Measurements from ENCODE around the gene APOBEC2. TPM values are rescaled to one million over a fixed set of nuclear protein-coding genes. Genes with fewer than 3 reads are reported as not detected.

Gene APOBEC2
- total RNA-seq, 1 donor from 2014 or later = not detected

DNA sequence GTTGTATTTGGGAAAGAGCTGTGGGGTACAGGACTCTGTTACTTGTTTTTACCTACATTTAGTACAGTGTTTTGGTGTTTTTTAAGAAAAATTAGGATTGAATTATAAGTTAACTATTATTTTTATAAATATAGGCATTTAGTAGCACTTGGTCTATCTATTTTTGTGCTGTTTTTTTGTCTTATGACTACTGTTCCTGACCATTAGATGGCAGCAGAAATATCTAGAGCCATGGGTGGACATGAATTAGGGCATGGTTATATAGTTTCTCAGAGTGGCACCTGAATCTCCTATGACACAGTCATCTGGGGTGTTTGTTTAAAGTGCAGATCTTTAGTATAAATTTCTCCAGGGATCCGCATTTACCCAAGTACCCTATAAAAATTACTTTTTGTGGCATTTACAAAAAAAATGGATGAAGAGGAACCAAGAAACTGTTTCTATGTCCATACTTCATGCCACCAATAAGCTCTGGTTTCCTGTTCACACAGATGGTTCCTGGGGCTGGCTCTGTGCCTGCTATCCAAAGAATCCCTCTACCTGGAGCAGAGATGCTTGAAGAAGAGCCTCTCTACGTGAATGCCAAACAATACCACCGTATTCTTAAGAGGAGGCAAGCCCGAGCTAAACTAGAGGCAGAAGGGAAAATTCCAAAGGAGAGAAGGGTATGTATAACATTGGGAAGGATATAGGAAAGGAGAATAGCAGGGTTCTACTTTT, 39.6 kb downstream of the APOBEC2 start:
- H3K4me1 Mint-ChIP-seq = no peaks in the 10 kb centered on the region
- H3K27me3 Mint-ChIP-seq = no peaks in the 10 kb centered on the region
- H3K36me3 Mint-ChIP-seq (ENCODE audit: low read depth) = peaks cover 92% of the 10 kb centered on the region
- H3K27ac Mint-ChIP-seq = no peak overlapping the region
- H3K4me3 Mint-ChIP-seq = no peak overlapping the region
- intact Hi-C loops (cut with micrococcal nuclease) = loop anchor here (1.0 to 5.0 kb wide), 3 partner anchors 90 to 226 kb away; no protein-coding TSS in a partner anchor
- DNase-seq = no peak
- ChIA-PET CTCF (interaction anchor here (1.1 to 2.5 kb wide), 6 partner anchors 90 to 225 kb away, joined by 3 to 18 read pairs (median 5); no protein-coding TSS in a partner anchor), POLR2A (interaction anchor here (1.4 kb wide), 1 partner anchor 20 kb away, joined by 3 read pairs; the partner anchor contains the start of gene OARD1)
- no peak for TF ChIP-seq CTCF (IDR thresholded peaks at IDR 0.05)
- H3K9me3 Mint-ChIP-seq = no peaks in the 10 kb centered on the region
- ATAC-seq (ENCODE audit: low read depth) = no peak

GRCh38 chr6:41093729-41094128, 40.7 kb downstream of the APOBEC2 start:
- CTCF ChIA-PET = interaction anchor here (2.5 kb wide), 1 partner anchor 185 kb away, joined by 14 read pairs; no protein-coding TSS in a partner anchor
- Mint-ChIP-seq H3K36me3 (ENCODE audit: low read depth) (peaks cover 94% of the 10 kb centered on the region), H3K4me1 (no peaks in the 10 kb centered on the region), H3K27me3 (no peaks in the 10 kb centered on the region), H3K4me3 (no peak overlapping the region), H3K9me3 (no peaks in the 10 kb centered on the region), H3K27ac (no peak overlapping the region)
- intact Hi-C loops (cut with micrococcal nuclease) = loop anchor here (5.0 kb wide), 1 partner anchor 184 kb away; no protein-coding TSS in a partner anchor
- no peak for DNase-seq
- no peak for TF ChIP-seq CTCF (IDR thresholded peaks at IDR 0.05)
- POLR2A ChIA-PET = no interaction called here
- ATAC-seq (ENCODE audit: low read depth) = no peak

DNA sequence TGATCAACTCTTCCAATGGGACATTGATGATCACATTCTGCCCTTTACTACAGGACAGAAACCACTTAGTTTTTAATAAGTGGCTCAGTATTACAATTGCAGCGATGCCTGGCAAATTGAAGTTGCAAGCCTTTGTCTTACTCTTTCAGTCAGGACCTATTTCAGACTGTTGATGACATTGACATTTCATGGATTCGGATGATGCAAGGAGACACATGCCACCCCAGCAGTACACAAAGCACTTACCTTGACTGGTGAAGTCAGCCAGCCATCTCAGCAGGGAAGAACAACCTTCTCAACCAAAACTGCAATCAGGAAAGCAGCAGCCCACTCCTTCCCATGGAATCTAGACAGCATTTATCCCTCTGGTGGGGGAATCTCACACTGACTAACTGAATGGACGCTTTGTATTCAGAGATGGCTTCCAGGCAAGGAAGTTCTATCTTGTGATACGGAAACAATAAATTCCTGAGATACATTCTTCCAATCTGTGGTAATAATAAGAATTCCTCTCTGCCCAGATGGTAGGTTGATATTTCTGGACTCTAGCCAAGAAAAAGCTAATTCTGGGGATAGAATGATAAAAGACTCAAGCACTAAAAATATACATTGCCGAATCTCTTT, 44.6 kb downstream of the APOBEC2 start:
- CTCF ChIA-PET = no interaction called here
- Mint-ChIP-seq H3K9me3 (no peaks in the 10 kb centered on the region), H3K36me3 (ENCODE audit: low read depth) (peaks cover 88% of the 10 kb centered on the region), H3K4me3 (no peak overlapping the region), H3K27ac (no peak overlapping the region), H3K27me3 (no peaks in the 10 kb centered on the region), H3K4me1 (no peaks in the 10 kb centered on the region)
- intact Hi-C loops (cut with micrococcal nuclease) = no loop called here
- POLR2A ChIA-PET = no interaction called here
- no peak for TF ChIP-seq CTCF (IDR thresholded peaks at IDR 0.05)
- DNase-seq = no peak
- ATAC-seq (ENCODE audit: low read depth) = no peak

DNA sequence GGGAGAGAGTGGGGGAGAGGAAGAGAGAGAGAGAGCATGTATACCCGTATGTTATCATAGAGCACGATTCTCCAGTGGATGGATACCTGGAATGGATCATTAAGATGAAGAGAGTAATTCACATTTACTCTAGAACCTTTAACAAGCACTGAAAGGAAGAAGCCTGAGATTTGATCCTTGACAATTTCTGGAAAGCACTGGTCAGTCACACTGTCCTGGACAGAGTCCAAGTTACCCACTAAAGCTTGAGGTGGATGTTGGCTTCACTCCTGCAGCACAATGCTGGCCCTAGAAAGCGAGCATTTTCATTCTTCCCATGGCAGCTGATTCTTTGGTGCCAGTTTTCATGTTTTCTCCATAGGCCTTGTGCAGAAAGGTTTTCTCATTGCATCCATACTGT, 45.4 kb downstream of the APOBEC2 start:
- POLR2A ChIA-PET = no interaction called here
- no peaks in the 10 kb centered on the region for H3K4me1 Mint-ChIP-seq
- H3K27ac Mint-ChIP-seq = no peak overlapping the region
- H3K36me3 Mint-ChIP-seq (ENCODE audit: low read depth) = peaks cover 81% of the 10 kb centered on the region
- H3K9me3 Mint-ChIP-seq = no peaks in the 10 kb centered on the region
- intact Hi-C loops (cut with micrococcal nuclease) = no loop called here
- ATAC-seq (ENCODE audit: low read depth) (no peak), DNase-seq (no peak)
- H3K4me3 Mint-ChIP-seq = no peak overlapping the region
- H3K27me3 Mint-ChIP-seq = no peaks in the 10 kb centered on the region
- CTCF ChIA-PET = interaction anchor here (1.0 kb wide), 1 partner anchor 221 kb away, joined by 4 read pairs; no protein-coding TSS in a partner anchor
- TF ChIP-seq CTCF (IDR thresholded peaks at IDR 0.05) = no peak

DNA sequence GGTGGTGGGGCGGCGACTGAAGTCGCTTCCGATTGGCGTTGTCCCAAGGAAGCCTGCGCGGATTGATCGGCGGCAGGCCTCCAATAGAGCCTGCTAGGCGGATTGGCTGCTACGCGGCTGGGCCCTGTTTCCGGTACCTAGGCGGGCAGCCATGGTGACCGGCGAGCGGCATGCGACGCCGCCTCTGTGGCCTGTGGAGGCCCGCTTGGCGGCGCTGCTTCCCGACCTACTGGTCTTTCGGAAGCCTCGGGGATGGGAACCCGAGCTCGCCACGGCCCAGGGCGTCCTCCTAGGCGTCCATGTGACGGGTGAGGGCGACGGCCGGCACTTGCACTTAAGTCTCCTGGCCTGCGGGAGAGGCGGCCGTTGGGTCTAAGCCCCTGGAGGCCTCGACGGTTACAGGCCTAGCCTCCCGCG, 47.9 kb downstream of the APOBEC2 start:
- Mint-ChIP-seq H3K9me3 (no peaks in the 10 kb centered on the region), H3K27ac (no peak overlapping the region), H3K27me3 (no peaks in the 10 kb centered on the region), H3K4me3 (no peak overlapping the region), H3K36me3 (ENCODE audit: low read depth) (peaks cover 56% of the 10 kb centered on the region), H3K4me1 (no peaks in the 10 kb centered on the region)
- intact Hi-C loops (cut with micrococcal nuclease) = no loop called here
- ATAC-seq (ENCODE audit: low read depth) = no peak
- POLR2A ChIA-PET = no interaction called here
- DNase-seq = no peak
- TF ChIP-seq CTCF (IDR thresholded peaks at IDR 0.05) = no peak
- CTCF ChIA-PET = no interaction called here

Measured in activated B cell treated with CpG ODN at 0.5 μM for 24 hours (primary cell).